Mesenchymal stem cell (in vitro differentiated cells and primary cell): ENCODE data around the gene CFAP97.
A peak's percentile ranks its signal among the peaks of the same experiment; 100 is the strongest.

ENCODE experiments used
- DNase-seq: peaks from one replicate; pipeline ENCODE4 v3.0.0-alpha.2; 2013
- H2AFZ ChIP-seq: one replicate; pipeline ENCODE4 v1.6.1; 2013; ENCODE audit warnings: low read depth, mild to moderate bottlenecking, control low read depth, inconsistent platforms, low read length, moderate library complexity
- H2AK5ac ChIP-seq: 2 replicates; pipeline ENCODE4 v1.6.1; 2013; ENCODE audit warnings: low read length, moderate library complexity, mild to moderate bottlenecking, inconsistent platforms; ENCODE audit not compliant: severe bottlenecking
- H2BK120ac ChIP-seq: one replicate; pipeline ENCODE4 v1.6.1; 2013; ENCODE audit warnings: low read depth, mild to moderate bottlenecking, inconsistent platforms, low read length, moderate library complexity
- H2BK12ac ChIP-seq, 2 experiments: one replicate each; pipeline ENCODE4 v1.6.1; 2013; ENCODE audit warnings: inconsistent platforms in 2 of 2, low read length in 2 of 2, mild to moderate bottlenecking in 2 of 2, moderate library complexity in 2 of 2, control low read depth in 1 of 2
- H2BK15ac ChIP-seq: one replicate; pipeline ENCODE4 v1.6.1; 2013; ENCODE audit warnings: mild to moderate bottlenecking, low read depth, inconsistent platforms; ENCODE audit not compliant: poor library complexity, severe bottlenecking
- H2BK5ac ChIP-seq: 2 replicates; pipeline ENCODE4 v1.6.1; 2013; ENCODE audit warnings: low read depth, mild to moderate bottlenecking, low read length, control low read depth, inconsistent platforms; ENCODE audit not compliant: poor library complexity, severe bottlenecking
- H3K14ac ChIP-seq, 2 experiments: one replicate each; pipeline ENCODE4 v1.6.1; 2013; ENCODE audit warnings: inconsistent platforms in 2 of 2, low read length in 2 of 2, control low read depth in 1 of 2, mild to moderate bottlenecking in 1 of 2, moderate library complexity in 1 of 2
- H3K18ac ChIP-seq, 2 experiments: one replicate each; pipeline ENCODE4 v1.6.1; 2013; ENCODE audit warnings: inconsistent platforms in 2 of 2, low read length in 2 of 2, control low read depth in 1 of 2, low read depth in 1 of 2, mild to moderate bottlenecking in 1 of 2
- H3K23ac ChIP-seq, 2 experiments: one replicate each; pipeline ENCODE4 v1.6.1; 2013; ENCODE audit warnings: inconsistent platforms in 2 of 2, low read length in 2 of 2, mild to moderate bottlenecking in 2 of 2, moderate library complexity in 2 of 2, control low read depth in 1 of 2
- H3K27ac ChIP-seq: 2 replicates; pipeline ENCODE4 v1.5.1; 2013; ENCODE audit warnings: mild to moderate bottlenecking, moderate library complexity, low read length, control low read depth, inconsistent platforms; ENCODE audit not compliant: poor library complexity, severe bottlenecking
- H3K27me3 ChIP-seq, 2 experiments: 2 replicates each; pipeline versions ENCODE4 v1.6.1 to v1.7.0; 2013; ENCODE audit warnings: low read length in 2 of 2, mild to moderate bottlenecking in 2 of 2, moderate library complexity in 2 of 2, control low read depth in 1 of 2, inconsistent platforms in 1 of 2; ENCODE audit not compliant: control insufficient read depth in 1 of 2, insufficient read depth in 1 of 2
- H3K36me3 ChIP-seq, 2 experiments: 2 replicates each; pipeline versions ENCODE4 v1.6.1 to v1.7.0; 2013; ENCODE audit warnings: low read length in 2 of 2, control low read depth in 1 of 2, inconsistent platforms in 1 of 2, low read depth in 1 of 2, mild to moderate bottlenecking in 1 of 2; ENCODE audit not compliant: insufficient read depth in 2 of 2, control insufficient read depth in 1 of 2
- H3K4ac ChIP-seq, 2 experiments: one replicate each; pipeline ENCODE4 v1.6.1; 2013; ENCODE audit warnings: inconsistent platforms in 2 of 2, low read length in 2 of 2, mild to moderate bottlenecking in 2 of 2, moderate library complexity in 2 of 2, control low read depth in 1 of 2, low read depth in 1 of 2
- H3K4me1 ChIP-seq: 2 replicates; pipeline ENCODE4 v1.6.1; 2013; ENCODE audit warnings: low read depth, low read length, control low read depth; ENCODE audit not compliant: control insufficient read depth, insufficient read depth
- H3K4me2 ChIP-seq: 2 replicates; pipeline ENCODE4 v1.6.1; 2013; ENCODE audit warnings: low read length, mild to moderate bottlenecking, inconsistent platforms; ENCODE audit not compliant: poor library complexity, severe bottlenecking
- H3K4me3 ChIP-seq, 2 experiments: 2 replicates each; pipeline versions ENCODE4 v1.5.1 to v1.7.0; 2013; ENCODE audit warnings: low read length in 2 of 2, mild to moderate bottlenecking in 2 of 2, control low read depth in 1 of 2, low read depth in 1 of 2; ENCODE audit not compliant: insufficient read depth in 1 of 2
- H3K79me1 ChIP-seq: replicated peaks from 2 replicates; pipeline ENCODE4 v1.6.1; 2013; ENCODE audit warnings: mild to moderate bottlenecking, control low read depth, low read length, inconsistent platforms; ENCODE audit not compliant: poor library complexity, severe bottlenecking
- H3K9ac ChIP-seq: 2 replicates; pipeline ENCODE4 v1.7.0; 2013; ENCODE audit warnings: mild to moderate bottlenecking, low read length, moderate library complexity
- H3K9me3 ChIP-seq: 2 replicates; pipeline ENCODE4 v1.7.0; 2013; ENCODE audit warnings: mild to moderate bottlenecking, low read length; ENCODE audit not compliant: control insufficient read depth
- H4K8ac ChIP-seq: one replicate; pipeline ENCODE4 v1.6.1; 2013; ENCODE audit warnings: inconsistent platforms, mild to moderate bottlenecking, low read length, moderate library complexity
- H4K91ac ChIP-seq: one replicate; pipeline ENCODE4 v1.6.1; 2013; ENCODE audit warnings: mild to moderate bottlenecking, low read length, inconsistent platforms
- WGBS: methylation state at CpG from one replicate; pipeline ENCODE4 v1.1.7; 2013; ENCODE audit warnings: mixed read lengths; 5-methylcytosine and 5-hydroxymethylcytosine counted together

CFAP97 gene

GRCh38 chr4:185171373-185172071 is 32.3 kb downstream of the CFAP97 start:
- Histone ChIP-seq H3K36me3 (peaks cover 22 to 52% of the 10 kb centered on the region in 2 experiments), H3K14ac (no peak overlapping the region), H3K4me1 (peaks cover 5% of the 10 kb centered on the region), H2BK5ac (no peak overlapping the region), H3K79me1 (peaks cover 17% of the 10 kb centered on the region), H2AFZ (no peak overlapping the region), H4K91ac (no peak overlapping the region), H3K23ac (no peak overlapping the region), H3K4ac (no peak overlapping the region), H2BK15ac (no peak overlapping the region), H2AK5ac (no peak overlapping the region), H3K9me3 (no peaks in the 10 kb centered on the region), H3K18ac (no peak overlapping the region), H3K4me2 (no peak overlapping the region), H3K27ac (no peak overlapping the region), H4K8ac (peak overlapping the region; percentile 62), H2BK120ac (no peak overlapping the region), H3K27me3 (no peaks in the 10 kb centered on the region), H3K4me3 (no peak overlapping the region), H3K9ac (no peak overlapping the region), H2BK12ac (no peak overlapping the region)
- 94% methylated on average over 2 of the region's 2 CpGs for WGBS
- DNase-seq: no peak

- H3K4me1 ChIP-seq: peaks cover 5% of the 10 kb centered on the region
Measured at GRCh38 chr4:185167234-185167633, 36.6 kb downstream of the CFAP97 start.

GRCh38 chr4:185165605-185166063 is 38.2 kb downstream of the CFAP97 start:
- Histone ChIP-seq H2BK120ac (no peak overlapping the region), H3K79me1 (peaks cover 11% of the 10 kb centered on the region), H2AK5ac (no peak overlapping the region), H3K9me3 (no peaks in the 10 kb centered on the region), H3K9ac (peak overlapping the region; percentile 51), H3K4ac (no peak overlapping the region), H3K27me3 (no peaks in the 10 kb centered on the region), H4K8ac (no peak overlapping the region), H3K14ac (no peak overlapping the region), H3K4me1 (no peaks in the 10 kb centered on the region), H2BK12ac (no peak overlapping the region), H2AFZ (no peak overlapping the region), H4K91ac (no peak overlapping the region), H2BK15ac (no peak overlapping the region), H3K18ac (no peak overlapping the region), H3K4me2 (no peak overlapping the region), H3K36me3 (peaks cover 15 to 60% of the 10 kb centered on the region in 2 experiments), H3K4me3 (no peak overlapping the region), H2BK5ac (no peak overlapping the region), H3K27ac (no peak overlapping the region), H3K23ac (no peak overlapping the region)
- 46% methylated on average over 2 of the region's 2 CpGs for WGBS
- DNase-seq: peak; percentile 75

More at GRCh38 chr4:185167234-185167633, 36.6 kb downstream of the CFAP97 start:
- Histone ChIP-seq H3K9ac (no peak overlapping the region), H4K8ac (no peak overlapping the region), H2BK5ac (no peak overlapping the region), H3K18ac (no peak overlapping the region), H3K27ac (no peak overlapping the region), H3K14ac (no peak overlapping the region), H2AK5ac (no peak overlapping the region), H3K9me3 (no peaks in the 10 kb centered on the region), H2BK12ac (no peak overlapping the region), H3K79me1 (peaks cover 14% of the 10 kb centered on the region), H2BK15ac (no peak overlapping the region), H2AFZ (no peak overlapping the region), H3K36me3 (peaks cover 18 to 45% of the 10 kb centered on the region in 2 experiments), H3K23ac (no peak overlapping the region), H3K4me3 (no peak overlapping the region), H2BK120ac (no peak overlapping the region), H3K27me3 (no peaks in the 10 kb centered on the region), H3K4ac (no peak overlapping the region), H4K91ac (no peak overlapping the region), H3K4me2 (no peak overlapping the region)
- peak; percentile 47 for DNase-seq
- WGBS: 87% methylated on average over 6 of the region's 9 CpGs

- Histone ChIP-seq H3K36me3 (peaks cover 11 to 41% of the 10 kb centered on the region in 2 experiments), H3K27me3 (no peaks in the 10 kb centered on the region), H3K4me3 (no peak overlapping the region), H3K4me2 (no peak overlapping the region), H2BK12ac (no peak overlapping the region), H3K23ac (no peak overlapping the region), H3K18ac (no peak overlapping the region), H2AK5ac (no peak overlapping the region), H3K9me3 (no peaks in the 10 kb centered on the region), H4K91ac (no peak overlapping the region), H2BK120ac (no peak overlapping the region), H4K8ac (no peak overlapping the region), H3K27ac (no peak overlapping the region), H3K9ac (no peak overlapping the region), H2BK15ac (no peak overlapping the region), H3K79me1 (peaks cover 11% of the 10 kb centered on the region), H2AFZ (no peak overlapping the region), H3K4me1 (no peaks in the 10 kb centered on the region), H3K14ac (no peak overlapping the region), H3K4ac (no peak overlapping the region), H2BK5ac (no peak overlapping the region)
- no peak for DNase-seq
- WGBS: no CpG with 5 or more reads among the region's 1 CpG
Measured at GRCh38 chr4:185151296-185151695, 52.5 kb downstream of the CFAP97 start.
